NCI-H1092 treated with DMSO at 0.1 percent for 48 hours (cell line): ENCODE measurements around the gene RHBDL3.
"Not testable (repeated sequence)": the region's sequence is repeated elsewhere in the genome, so short reads cannot be mapped to it uniquely, and the experiment has no call there.

Experiments used
- DNase-seq: peaks from one replicate; lab custom pipeline; 2025; lab: John Stamatoyannopoulos, UW

Gene RHBDL3, protein sequence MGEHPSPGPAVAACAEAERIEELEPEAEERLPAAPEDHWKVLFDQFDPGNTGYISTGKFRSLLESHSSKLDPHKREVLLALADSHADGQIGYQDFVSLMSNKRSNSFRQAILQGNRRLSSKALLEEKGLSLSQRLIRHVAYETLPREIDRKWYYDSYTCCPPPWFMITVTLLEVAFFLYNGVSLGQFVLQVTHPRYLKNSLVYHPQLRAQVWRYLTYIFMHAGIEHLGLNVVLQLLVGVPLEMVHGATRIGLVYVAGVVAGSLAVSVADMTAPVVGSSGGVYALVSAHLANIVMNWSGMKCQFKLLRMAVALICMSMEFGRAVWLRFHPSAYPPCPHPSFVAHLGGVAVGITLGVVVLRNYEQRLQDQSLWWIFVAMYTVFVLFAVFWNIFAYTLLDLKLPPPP

DNA sequence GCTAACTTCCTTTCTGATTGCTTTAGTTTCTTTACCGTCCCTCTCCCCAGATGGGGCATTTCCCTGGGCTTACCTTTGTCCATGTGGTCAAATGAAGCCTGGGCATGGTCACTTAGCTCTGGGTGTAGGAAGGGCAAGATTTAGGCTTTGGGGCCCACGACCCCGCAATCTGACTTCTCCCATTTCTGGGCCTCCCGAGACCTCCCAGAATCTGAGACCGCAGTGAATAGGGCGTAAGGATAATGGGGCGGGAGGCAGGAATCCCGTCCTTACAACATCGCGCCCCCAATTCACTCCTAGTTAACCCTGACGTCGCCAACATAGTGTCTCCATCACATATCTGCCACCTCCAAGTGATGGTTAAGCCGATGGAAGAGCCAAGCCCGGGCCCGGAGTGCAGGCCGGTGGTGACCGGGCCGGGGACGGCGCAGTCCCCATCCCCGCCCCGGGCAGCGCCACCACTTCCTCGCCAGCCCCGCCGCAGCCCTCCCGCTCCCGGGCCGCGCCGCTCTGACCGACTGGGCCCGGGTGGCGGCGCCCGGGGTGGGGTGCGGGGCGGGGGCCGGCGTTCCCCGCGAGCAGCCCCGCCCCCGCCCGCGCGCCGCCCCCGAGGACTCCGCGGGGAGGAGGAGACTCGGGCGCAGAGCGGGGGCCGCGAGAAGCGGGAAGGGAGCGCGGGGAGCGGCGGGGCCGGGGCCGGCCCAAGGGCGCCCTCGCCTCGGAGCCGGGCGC, at the start of gene RHBDL3:
Gene RHBDL3 (plus strand): TSS at position 641 of the 732 bp plus-strand sequence. CDS start 358 bp downstream, outside the sequence.
- DNase-seq = peak; percentile 38

DNA sequence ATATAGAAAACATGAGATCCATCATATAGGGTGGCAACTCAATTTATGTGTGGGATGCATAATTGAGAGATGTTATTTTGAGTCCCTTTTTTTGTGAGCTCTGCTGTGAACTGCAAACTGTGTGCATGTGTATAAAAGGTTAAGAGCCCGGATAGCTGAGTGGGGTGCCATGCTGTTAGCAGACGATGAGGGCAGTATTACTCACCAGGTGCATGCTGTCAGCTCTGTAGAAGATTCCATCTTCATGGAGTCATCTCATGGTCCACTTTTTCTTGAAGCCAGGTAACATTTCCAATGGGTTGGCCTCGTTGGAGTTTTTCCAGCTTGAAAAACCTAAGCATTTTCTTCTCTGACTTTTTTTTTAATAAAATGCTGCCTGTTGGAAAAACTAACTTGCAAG, 43.0 kb upstream of the RHBDL3 start:
- no peak for DNase-seq

DNA sequence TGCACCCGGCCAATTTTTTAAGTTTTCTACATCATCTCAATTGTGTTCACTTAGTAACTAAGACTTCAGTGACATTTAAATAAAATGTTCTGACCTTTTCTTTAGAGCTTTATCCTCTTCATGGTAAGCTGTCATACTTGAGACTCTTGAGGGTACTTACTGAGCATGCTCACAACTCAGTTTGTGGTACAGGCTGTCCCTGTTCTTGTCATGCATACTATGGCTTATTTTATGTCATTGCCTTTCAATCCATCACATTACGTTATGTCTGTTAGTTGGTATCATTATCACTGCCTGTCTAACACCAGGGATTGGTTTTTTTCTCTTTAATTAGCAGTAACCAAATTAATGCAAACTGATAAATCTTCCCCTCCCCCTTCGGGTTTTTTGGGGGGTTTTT, 41.9 kb upstream of the RHBDL3 start:
- no peak for DNase-seq

DNA sequence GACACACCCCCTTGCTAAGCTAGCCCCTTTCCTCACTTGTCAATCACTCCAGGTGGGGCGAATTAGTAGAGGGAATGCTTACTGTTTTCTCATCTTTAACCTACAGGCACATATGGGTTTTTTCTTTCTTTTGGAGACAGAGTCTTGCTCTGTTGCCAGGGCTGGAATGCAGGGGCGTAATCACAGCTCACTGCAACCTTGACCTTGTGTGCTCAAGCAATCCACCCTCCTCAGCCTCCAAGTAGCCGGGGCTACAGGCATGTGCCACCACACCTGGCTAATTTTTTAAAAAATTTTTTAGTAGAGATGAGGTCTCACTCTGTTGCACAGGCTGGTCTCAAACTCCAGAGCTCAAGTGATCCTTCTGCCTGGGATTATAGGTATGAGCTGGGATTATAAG, 38.7 kb upstream of the RHBDL3 start:
- DNase-seq = no peak

DNA sequence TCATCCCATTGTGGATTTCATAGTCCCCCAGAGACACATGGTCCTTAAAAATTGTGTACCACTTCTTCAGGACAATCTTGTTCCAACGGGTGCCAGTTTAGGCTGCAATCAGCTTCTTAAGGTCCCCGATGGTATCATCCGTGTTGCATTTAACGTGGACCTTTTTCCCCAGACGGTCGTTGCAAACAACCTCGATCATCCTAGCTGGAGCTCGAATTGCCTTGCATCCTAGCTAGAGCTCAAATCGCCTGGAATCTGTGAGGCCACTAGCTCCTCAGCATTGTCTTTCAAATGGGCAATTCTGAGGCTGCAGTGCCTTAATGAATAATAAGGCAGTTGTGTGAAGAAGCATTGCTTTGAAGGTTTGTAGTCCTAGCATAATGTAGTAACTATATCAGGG, 37.7 kb upstream of the RHBDL3 start:
- no peak for DNase-seq

DNA sequence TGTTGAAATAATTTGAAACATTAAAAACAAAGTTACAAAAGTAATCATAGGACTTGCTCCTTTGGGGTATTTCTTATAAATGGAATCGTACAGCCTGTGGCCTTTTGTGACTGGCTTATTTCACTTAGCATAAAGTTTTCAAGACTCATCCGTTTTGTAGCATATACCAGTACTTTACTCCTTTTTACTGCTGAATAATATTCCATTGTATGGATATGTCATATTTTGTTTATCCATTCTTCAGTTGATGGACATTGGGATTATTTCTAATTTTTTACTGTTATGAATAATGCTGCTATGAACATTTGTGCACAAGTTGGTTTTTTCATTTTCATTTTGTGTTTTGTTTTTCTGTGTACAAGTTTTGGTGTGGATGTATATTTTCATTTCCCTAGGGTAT, 30.0 kb upstream of the RHBDL3 start:
- no peak for DNase-seq

DNA sequence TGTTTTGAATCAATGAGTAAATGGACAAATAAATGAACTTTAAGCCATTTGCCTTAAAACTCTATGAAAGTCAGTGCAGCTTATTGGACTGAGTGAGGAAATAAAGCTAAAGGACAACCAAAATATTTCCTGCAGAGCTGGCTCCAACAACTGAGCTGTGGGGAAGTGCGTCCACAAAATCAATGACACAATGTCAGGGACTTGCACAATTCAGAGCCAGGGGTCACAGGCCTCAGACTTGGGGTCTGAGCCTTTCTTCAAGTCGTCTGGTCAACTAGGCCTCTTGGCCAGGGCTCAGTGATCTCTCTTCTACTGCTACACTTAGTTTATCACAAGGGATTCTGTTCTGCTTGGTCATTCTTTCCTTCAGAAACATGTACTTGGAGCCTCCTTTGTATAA, 26.2 kb upstream of the RHBDL3 start:
- DNase-seq = no peak

DNA sequence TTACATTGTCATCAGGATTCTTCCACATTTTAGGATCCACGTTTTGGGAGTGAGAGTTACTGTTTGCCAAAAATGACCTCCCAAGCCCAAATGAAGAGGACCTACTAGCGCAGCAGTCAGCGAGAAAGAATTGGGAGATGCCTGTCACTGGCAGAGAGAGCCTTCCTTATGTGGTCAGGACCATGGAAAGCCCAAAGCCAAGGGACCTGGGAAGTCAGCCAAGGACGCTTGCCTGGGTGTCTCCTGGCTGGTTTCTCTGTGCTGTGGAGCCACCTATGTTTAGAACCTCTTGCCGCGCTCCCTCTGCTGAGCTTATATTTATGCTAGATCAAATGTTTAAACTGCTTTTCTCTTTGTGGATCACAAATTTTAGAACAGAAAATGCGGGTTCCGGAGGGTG, 24.9 kb upstream of the RHBDL3 start:
- DNase-seq = peak; percentile 11

DNA sequence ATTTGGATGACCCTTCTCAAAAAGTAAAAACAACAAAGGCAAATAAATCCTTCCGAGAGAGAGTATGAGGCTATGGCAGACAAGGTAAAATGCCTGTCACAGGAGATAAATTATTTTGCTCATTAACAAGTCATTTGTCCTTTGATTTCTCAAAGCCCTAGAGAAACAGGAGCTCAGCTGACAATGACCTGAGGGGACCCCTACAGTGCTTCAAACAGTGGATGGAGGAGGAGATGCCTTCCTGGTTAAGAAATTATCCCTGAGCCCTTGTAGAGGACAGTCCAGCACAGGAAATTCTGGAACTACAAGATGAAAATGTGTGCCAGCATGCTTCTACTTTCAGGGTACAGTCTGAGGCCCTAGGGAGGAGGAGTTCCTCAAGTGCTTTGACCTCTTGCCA, 24.0 kb upstream of the RHBDL3 start:
- no peak for DNase-seq

DNA sequence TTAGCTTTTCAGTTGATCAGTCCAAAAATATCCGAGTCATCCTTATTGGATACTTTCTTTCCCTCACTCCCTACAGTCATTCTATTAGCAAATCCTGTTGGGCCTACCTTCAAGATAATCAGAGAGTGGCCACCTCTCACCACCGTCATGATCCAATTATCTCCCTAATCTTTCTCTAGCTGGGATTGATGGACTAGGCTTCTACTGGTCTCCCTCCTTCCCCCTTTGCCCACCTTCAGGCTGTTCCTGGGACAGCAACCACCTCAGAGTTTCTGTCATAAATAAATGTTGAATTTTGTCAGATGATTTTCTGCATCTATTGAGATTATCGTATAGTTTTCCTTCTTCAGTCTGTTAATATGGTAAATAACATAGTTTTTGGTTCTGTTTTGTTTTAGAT, 16.2 kb upstream of the RHBDL3 start:
- DNase-seq = no peak

DNA sequence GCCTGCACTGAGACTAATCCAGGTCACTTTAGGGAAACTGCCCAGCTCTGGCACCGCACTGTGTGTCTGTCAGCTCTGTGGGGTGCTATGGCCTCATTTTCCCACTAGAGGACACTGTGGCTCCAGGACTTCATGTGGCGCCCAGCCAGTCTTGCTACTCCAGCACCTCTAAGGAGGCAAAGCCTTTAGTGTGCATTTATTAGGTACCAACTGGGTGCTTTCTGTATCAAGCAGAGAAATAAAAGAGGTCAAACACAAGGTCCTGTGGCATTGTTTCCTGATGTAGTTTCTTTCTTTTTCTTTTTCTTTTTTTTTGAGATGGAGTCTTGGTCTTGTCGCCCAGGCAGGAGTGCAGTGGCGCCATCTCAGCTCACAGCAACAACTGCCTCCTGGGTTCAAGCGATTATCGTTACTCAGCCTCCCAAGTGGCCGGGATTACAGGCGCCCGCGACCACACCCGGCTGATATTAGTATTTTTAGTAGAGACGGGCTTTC, 12.5 kb upstream of the RHBDL3 start:
- DNase-seq = peak; percentile 63

DNA sequence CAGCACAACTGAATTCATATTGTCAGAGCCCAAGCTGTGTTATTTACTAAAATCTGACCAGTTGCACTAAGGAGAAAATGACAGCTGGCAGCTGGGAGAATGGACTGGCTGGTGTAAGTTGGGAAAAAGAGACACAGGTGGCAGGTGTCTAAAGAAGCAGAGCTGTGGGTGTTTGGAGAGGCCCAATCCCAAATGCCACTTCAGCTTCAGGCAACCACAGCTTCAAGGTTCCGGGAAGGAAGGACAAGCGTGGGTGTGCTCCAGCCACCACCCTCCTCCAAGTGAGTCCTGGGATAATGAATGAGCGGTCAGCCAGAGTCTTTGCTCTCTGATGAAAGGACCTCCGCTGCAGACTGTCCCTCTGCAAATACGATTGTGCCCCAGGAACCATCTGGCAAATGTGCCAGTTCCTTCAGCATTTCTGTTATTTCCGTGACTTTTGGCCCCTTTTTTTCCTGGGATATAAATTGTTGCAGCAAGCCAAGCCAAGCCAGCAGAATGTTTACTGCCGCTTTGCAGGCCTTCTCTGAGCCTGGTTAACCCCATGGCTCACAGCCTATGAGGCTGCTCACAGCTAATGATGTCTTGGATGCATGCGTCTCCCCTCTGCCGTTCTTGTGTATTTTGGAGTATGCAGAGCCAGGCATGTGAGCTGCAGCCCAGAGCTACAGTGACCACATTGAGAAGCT, 9.5 kb upstream of the RHBDL3 start:
- DNase-seq = no peak

DNA sequence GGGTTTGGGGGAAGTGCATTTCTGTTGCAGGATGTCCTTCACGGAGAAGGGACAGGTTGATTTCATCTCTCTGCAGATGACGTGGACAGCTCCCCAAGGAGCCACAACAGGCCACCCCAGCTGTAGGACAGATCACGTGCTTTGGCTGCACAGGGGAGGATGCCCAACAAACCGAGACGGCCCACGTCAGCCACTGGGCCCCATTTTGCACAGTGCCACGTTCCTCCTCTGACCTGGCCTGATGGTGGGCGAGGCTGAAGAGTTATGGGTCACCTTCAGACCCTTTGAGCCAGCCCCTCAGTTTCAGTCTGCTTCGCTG, 9.0 kb upstream of the RHBDL3 start:
- DNase-seq = no peak

DNA sequence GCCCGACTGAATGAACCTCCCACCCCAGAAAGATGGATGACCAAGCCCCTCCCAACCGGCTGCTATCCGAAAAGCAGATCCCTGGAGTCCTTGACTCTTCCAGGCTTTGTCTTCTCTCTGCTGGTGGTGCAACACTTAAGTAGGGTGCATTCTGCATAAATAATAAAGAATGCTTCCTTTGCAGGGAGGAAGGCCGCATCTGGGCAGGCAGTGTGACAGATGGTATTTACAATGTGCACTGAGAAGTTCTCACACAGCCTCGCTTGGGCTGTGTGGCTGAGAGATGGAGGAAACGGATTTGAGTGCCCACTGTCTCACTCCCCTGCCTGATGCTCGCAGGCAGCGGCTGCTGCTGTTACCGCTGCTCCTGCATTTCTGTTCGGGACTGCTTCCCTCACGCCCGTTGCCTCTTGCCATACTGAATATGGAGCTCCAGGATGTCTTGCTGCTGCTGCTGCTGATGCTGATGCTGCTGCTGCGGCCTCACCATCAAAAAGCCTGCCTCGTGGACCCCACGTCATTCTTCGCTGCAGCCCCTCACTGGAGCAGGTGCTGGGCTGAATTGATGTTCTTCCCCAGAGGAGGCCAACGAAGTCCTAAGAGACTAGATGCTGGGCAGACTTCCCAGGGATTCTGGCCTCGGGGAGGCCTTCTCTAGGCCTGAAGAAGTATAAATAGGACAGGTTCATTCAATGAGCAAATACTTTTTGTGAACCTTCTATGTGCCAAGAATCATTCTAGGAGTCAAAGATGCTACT, 7.1 kb upstream of the RHBDL3 start:
- peak; percentile 50 for DNase-seq

DNA sequence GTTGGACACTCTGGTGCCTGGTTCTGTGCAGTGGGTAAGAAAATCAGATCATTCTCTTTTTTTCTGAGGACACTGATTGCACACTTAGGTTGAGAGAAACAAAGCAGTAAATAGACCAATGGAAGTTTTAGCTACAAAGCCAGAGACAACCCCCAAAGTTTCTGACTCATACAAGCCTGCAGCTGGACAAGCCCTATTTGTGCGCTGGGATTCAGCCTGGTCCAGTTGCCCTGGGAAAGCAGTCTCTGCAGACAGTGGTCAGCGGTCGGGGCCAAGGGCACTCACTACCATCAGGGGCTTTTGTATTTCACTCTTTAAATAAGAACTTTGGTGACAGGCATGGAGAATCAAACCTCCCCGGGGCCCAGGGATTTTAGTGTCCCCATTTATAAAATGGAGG, 6.0 kb upstream of the RHBDL3 start:
- DNase-seq = no peak

DNA sequence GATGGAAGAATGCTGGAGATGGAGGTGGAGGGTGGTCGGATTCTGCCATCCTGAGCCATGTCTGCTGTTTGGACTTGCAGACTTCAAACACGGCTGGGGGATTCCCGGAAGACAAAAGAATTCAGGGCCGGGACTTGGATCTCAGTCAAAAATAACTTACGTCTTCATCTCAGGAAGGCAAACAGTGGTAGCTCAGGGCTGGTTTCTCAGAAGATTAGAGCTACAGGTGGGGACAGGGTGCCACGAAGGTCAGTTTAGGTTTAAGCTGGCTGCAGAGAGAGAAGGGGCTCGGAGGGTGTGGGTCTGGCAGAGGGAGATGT, 4.3 kb upstream of the RHBDL3 start:
- no peak for DNase-seq

DNA sequence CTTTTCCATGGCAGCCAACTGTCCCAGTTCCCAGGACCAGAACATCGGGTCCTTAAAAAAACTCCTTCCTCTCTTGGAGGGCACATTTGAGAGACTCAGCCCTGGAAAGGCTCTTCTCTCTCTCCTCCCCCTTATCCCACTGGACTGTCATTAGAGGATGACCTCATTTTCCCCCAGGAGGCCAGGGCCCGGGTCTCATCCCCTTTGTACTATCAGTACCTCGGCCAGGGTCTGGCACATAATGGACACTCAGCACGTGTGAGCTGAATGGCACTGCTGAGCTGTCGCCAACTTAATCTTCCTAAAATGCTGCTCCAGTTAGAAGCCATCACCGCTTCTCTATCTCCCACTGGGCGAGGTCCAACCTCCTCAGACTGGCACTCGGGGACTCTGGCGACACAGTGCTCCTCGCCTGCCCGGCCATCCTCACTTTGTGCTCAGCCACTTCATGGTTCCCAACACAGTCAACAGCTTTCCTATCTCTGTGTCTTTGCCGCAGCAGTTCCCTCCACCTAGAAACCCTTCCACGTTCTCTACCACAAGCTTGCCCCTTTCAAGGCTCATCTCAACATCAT, 3.6 kb upstream of the RHBDL3 start:
- DNase-seq = no peak

DNA sequence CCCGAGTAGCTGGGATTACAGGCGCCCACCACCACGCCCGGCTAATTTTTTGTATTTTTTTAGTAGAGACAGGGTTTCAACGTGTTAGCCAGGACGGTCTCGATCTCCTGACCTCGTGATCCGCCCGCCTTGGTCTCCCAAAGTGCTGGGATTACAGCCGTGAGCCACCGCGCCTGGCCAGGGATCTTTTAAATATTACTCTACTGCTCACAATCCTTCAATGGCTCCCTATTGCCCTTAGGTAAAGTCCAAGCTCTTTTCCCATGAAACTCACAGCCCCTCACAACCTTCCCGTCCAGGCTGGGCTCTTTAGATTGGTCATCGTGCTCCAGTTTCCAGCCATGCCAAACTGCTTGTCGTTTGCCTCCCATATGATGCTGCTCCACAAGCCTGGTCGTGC, 2.1 kb upstream of the RHBDL3 start:
- not testable (repeated sequence) for DNase-seq

DNA sequence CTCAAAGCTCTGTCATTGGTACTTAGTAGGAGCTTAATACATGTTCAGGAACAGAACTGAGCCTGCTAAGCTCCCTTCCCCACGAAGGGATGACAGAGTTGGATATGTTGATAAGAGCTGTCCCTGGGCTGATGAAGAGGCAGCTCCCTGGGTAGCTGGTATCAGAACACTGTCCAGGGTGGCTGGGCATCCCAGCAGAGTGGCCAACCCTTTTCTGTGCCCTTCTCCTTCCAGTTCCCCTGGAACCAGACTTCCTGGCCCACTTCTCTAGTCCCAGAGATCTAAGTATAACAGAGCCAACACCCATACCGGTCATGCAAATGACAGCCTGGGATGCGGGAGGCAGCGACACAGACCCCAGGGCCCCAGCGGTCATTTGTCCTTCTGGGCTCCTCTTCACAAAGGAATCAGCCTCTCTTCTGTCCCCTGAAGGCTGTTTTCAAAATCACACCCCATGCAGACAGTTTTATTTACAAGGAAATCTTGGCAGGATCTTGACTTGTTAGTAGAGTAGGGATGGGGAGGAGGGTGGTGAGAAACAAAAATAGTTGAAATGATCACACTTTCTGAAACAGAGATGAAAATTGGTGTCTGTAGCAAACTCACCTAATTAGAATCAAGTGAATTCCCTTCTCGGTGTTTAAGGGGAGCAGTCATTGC, 1.4 kb upstream of the RHBDL3 start:
- DNase-seq = no peak

DNA sequence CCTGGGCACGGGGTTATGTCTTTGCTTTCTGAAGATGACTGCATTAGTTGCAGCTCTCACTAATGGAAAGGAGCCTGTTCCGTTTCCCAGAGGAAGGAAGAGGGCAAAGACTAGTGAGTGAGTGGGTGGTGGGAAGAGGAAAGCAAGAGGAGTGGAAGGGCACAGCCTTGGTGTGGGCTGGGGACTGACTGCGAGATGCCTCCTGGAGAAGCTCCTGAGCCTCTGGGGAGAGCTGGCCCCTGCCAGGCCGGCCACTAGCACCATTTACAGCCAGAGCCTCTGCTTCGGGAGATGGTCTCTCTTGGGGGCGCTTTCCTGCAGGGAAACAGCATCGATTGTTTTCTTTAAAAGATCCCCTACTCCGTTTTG, 825 bp upstream of the RHBDL3 start:
- DNase-seq = no peak

DNA sequence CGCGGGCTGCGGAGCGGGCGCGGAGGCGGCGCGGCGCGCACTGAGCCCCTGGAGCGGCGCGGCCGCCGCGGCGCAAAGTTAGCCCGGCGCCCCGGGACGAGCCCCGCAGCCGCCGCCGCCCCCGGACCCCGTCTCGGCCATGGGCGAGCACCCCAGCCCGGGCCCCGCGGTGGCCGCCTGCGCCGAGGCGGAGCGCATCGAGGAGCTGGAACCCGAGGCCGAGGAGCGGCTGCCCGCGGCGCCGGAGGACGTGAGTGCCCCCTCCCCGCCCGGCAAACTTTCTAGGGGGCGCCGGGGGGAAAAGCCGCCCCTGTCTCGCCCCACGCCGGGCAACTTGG, 388 bp downstream of the RHBDL3 start:
- DNase-seq = no peak
